Adrenal gland (tissue), 5 donors: Measurements from ENCODE around the gene PIKFYVE.

ENCODE experiments used
- CTCF ChIP-seq, 6 experiments: fragments of 450-650 bp in 4 of 6; fragments of 200-600 bp in 2 of 6; sonication (generic) in 1 of 6; IDR thresholded peaks; 1 replicate in 5 of 6; 2 replicates in 1 of 6; pipeline versions ENCODE4 v1.5.1 to v1.8.0; 2016 to 2021; ENCODE audit warnings: antibody characterized with exemption in 6 of 6, mild to moderate bottlenecking in 2 of 6, moderate library complexity in 1 of 6
- POLR2A ChIP-seq, 2 donors: fragments of 450-650 bp; IDR thresholded peaks; one replicate each; pipeline ENCODE4 v1.6.1; 2017; ENCODE audit warnings: antibody characterized with exemption in 2 of 2, mild to moderate bottlenecking in 2 of 2, moderate library complexity in 1 of 2
- donor health status: DM: no; HTN: no; CAD: no.

- TF ChIP-seq POLR2A (IDR thresholded peaks at IDR 0.05) (no peak), CTCF (IDR thresholded peaks at IDR 0.05) (no peak)
These were observed 49.2 kb downstream of the PIKFYVE start for GRCh38 chr2:208315081-208315788.
